WERI-Rb-1 (cell line): ENCODE results near the gene SOCS7.

Experiments used
- DNase-seq: peaks from one replicate; pipeline ENCODE4 v3.0.0-alpha.2; 2020
- H3K27ac ChIP-seq: fragments of 250-450 bp; sonication (Bioruptor Pico); 2 replicates; pipeline ENCODE4 v1.5.1; 2020; ENCODE audit warnings: mild to moderate bottlenecking, moderate library complexity
- H3K27me3 ChIP-seq: fragments of 250-450 bp; sonication (Bioruptor Pico); 2 replicates; pipeline ENCODE4 v1.5.1; 2021; ENCODE audit warnings: mild to moderate bottlenecking, low read depth, moderate library complexity; ENCODE audit not compliant: insufficient read depth, severe bottlenecking
- H3K36me3 ChIP-seq: fragments of 250-450 bp; sonication (Bioruptor Pico); 2 replicates; pipeline ENCODE4 v1.5.1; 2020; ENCODE audit warnings: mild to moderate bottlenecking, moderate library complexity
- H3K4me3 ChIP-seq: 2 replicates; pipeline ENCODE4 v1.5.1; 2011; ENCODE audit warnings: low read depth, mild to moderate bottlenecking, control low read depth, low read length
- H3K9me3 ChIP-seq: fragments of 250-450 bp; sonication (Bioruptor Pico); 2 replicates; pipeline ENCODE4 v1.5.1; 2021; ENCODE audit warnings: mild to moderate bottlenecking, moderate library complexity; ENCODE audit not compliant: severe bottlenecking
- TF ChIP-seq, protein P1 (sequence below): IDR thresholded peaks from 2 replicates; pipeline ENCODE4 v1.5.1; 2011; ENCODE audit warnings: low read depth, mild to moderate bottlenecking, control low read depth, inconsistent platforms, low read length

Gene SOCS7

GRCh38 chr17:38425744-38426143, 74.1 kb downstream of the SOCS7 start:
- TF ChIP-seq, protein P1, sequence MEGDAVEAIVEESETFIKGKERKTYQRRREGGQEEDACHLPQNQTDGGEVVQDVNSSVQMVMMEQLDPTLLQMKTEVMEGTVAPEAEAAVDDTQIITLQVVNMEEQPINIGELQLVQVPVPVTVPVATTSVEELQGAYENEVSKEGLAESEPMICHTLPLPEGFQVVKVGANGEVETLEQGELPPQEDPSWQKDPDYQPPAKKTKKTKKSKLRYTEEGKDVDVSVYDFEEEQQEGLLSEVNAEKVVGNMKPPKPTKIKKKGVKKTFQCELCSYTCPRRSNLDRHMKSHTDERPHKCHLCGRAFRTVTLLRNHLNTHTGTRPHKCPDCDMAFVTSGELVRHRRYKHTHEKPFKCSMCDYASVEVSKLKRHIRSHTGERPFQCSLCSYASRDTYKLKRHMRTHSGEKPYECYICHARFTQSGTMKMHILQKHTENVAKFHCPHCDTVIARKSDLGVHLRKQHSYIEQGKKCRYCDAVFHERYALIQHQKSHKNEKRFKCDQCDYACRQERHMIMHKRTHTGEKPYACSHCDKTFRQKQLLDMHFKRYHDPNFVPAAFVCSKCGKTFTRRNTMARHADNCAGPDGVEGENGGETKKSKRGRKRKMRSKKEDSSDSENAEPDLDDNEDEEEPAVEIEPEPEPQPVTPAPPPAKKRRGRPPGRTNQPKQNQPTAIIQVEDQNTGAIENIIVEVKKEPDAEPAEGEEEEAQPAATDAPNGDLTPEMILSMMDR, result no peak
- no peak overlapping the region for H3K4me3 ChIP-seq
- H3K27me3 ChIP-seq, result no peaks in the 10 kb centered on the region
- H3K9me3 ChIP-seq, result no peaks in the 10 kb centered on the region
- H3K36me3 ChIP-seq, result no peaks in the 10 kb centered on the region
- DNase-seq, result no peak
- H3K27ac ChIP-seq, result no peak overlapping the region

- H3K27ac ChIP-seq, result no peak overlapping the region
- DNase-seq, result no peak
- TF ChIP-seq, protein P1, result no peak
- no peak overlapping the region for H3K4me3 ChIP-seq
- H3K9me3 ChIP-seq, result no peaks in the 10 kb centered on the region
- no peaks in the 10 kb centered on the region for H3K27me3 ChIP-seq
- no peaks in the 10 kb centered on the region for H3K36me3 ChIP-seq
These were observed 74.8 kb downstream of the SOCS7 start for GRCh38 chr17:38426441-38426840.

- Histone ChIP-seq H3K36me3 (no peaks in the 10 kb centered on the region), H3K27ac (no peak overlapping the region), H3K27me3 (no peaks in the 10 kb centered on the region), H3K9me3 (no peaks in the 10 kb centered on the region), H3K4me3 (no peak overlapping the region)
- DNase-seq, result no peak
- TF ChIP-seq, protein P1, result no peak
These were observed 75.7 kb downstream of the SOCS7 start for GRCh38 chr17:38427160-38427949.

DNA sequence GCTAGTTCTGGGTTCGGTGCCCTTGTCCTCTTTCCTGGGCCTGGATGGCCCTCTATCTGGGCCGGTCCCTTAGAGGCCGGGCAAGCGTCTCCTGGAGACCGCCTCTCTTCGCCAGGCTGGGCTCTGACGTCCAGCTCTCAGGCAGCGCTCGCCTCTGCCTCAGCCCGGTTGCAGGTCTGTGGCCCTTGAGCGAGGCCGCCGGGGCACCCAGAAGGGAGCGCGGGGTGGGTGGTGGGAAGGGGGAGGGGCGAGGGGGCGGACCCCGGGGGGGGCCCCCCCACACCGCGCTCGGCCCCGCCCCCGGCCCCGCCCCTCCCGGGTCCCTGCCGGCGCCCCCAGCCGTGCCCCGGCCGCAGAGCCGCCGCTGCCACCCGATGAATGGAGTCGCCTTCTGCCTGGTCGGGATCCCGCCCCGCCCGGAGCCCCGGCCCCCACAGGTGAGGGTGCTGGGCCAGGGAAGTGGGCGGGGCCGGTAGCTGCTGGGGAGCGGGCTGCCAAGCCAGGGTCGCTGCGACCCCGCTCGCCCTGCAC, 76.5 kb downstream of the SOCS7 start, which contains the start of gene ARHGAP23:
TSS of gene ARHGAP23 (plus strand) at position 353 of the 531 bp plus-strand sequence. CDS start at position 375, 22 bp downstream.
- no peak within 1 kb of the TSS for H3K27ac ChIP-seq

GRCh38 chr17:38428643-38429371, 77.2 kb downstream of the SOCS7 start:
- Histone ChIP-seq H3K27ac (no peak overlapping the region), H3K9me3 (no peaks in the 10 kb centered on the region), H3K36me3 (no peaks in the 10 kb centered on the region), H3K4me3 (no peak overlapping the region), H3K27me3 (no peaks in the 10 kb centered on the region)
- TF ChIP-seq, protein P1, result no peak
- no peak for DNase-seq

More for the DNA sequence above, 76.5 kb downstream of the SOCS7 start, which contains the start of gene ARHGAP23:
- TF ChIP-seq, protein P1, result no peak
- Histone ChIP-seq H3K27me3 (no peaks in the 10 kb centered on the region), H3K9me3 (no peaks in the 10 kb centered on the region), H3K4me3 (no peak within 1 kb of the TSS), H3K36me3 (no peaks in the 10 kb centered on the region)
- no peak for DNase-seq
